Brain pericyte (primary cell): Measurements from ENCODE around the gene RIN1.

Source experiments
- DNase-seq: peaks from one replicate; pipeline ENCODE4 v3.0.0-alpha.2; 2012; ENCODE audit warnings: low read depth, low spot score

The RIN1 gene

DNA sequence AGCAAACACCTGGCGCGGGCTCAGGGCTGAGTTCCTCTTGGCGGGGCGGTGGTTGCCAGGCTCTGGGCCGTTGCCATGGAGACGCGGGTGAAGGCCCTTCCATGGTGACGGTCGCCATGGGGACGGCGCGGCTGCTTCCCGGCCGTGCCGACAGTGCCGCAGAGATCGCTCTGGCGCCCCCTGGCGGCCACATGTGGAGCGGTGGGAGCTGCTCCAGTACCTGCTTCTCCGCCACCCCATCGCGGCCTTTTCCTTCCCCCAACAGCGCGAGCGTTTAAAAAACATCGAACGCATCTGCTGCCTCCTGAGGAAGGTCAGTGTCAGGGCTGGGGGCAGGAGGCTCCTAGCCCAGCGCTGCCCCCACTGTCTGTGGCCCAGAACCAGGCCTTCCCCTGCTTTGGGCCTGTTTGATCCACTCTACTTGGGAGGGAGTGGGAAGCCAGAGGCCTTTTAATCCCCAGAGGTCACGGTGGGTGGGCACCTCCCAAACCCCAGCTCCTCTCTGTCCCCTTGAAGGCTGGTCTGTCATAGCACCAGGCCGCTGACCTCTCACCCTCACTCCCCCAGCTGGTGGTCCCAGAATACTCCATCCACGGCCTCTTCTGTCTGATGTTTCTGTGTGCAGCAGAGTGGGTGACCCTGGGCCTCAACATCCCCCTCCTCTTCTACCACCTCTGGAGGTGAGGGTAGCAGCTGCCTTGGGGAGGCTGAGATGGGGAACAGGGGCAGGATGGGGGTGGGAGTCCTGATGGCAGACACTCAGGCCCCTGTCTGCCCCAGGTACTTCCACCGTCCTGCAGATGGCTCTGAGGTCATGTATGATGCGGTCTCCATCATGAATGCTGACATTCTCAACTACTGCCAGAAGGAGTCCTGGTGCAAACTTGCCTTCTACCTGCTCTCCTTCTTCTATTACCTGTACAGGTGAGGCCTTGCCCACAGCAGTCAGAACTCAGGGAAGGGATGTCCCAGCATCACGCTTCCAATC lies 53.5 kb downstream of the RIN1 start:
- DNase-seq, result peak; percentile 61
